GM21619 (cell line): ENCODE data around the gene MAFB.

Source experiments
- ATAC-seq: cut with Tn5 transposase; IDR thresholded peaks from one replicate; pipeline ENCODE4 v1.9.1; 2021; ENCODE audit not compliant: unreplicated experiment

The MAFB gene

GRCh38 chr20:40635971-40636370, 53.1 kb downstream of the MAFB start:
- ATAC-seq: no peak
